ENCODE results near the gene RHCE. TPM values are rescaled to one million over a fixed set of nuclear protein-coding genes. Genes with fewer than 3 reads are reported as not detected.
"Not testable (repeated sequence)": the region's sequence is repeated elsewhere in the genome, so short reads cannot be mapped to it uniquely, and the experiment has no call there.

RHCE gene
- total and polyA plus RNA-seq, 2 of the 8 experiments (the other 6 are each of a cell fraction or from before 2014, with no cell fraction given), result 0.23 to 0.50 TPM

- H3K9me3 ChIP-seq (ENCODE audit: insufficient read depth in 2 of 2, low read depth in 1 of 2, low read length in 1 of 2); H3K27me3 ChIP-seq (replicated peaks in 1 of 4; ENCODE audit: control insufficient read depth in 3 of 4, extremely low read depth in 1 of 4, insufficient read depth in 3 of 4, low read length in 3 of 4); H3K4me3 ChIP-seq (ENCODE audit: extremely low read depth in 1 of 4, insufficient read depth in 2 of 4, low read depth in 3 of 4, low read length in 4 of 4); H3K79me2 ChIP-seq (ENCODE audit: control insufficient read depth in 1 of 2, insufficient read depth in 2 of 2, low read length in 2 of 2); H2AFZ ChIP-seq (ENCODE audit: low read length); H4K5ac ChIP-seq (ENCODE audit: insufficient read length, low read depth, low read length); H2BK120ac ChIP-seq (replicated peaks; ENCODE audit: low read depth, low read length); H3K27ac ChIP-seq (ENCODE audit: low read depth, low read length); H4K91ac ChIP-seq (replicated peaks; ENCODE audit: insufficient read length, low read length); H2BK12ac ChIP-seq (ENCODE audit: low read depth, low read length); H3K4ac ChIP-seq (replicated peaks; ENCODE audit: insufficient read length, low read depth, low read length); H3K56ac ChIP-seq (replicated peaks; ENCODE audit: insufficient read length, low read depth, low read length); H2BK20ac ChIP-seq (ENCODE audit: low read length); H2BK5ac ChIP-seq (ENCODE audit: low read depth, low read length); DNase-seq (ENCODE audit: low read depth in 1 of 2, low spot score in 2 of 2); H3K79me1 ChIP-seq (ENCODE audit: low read depth, low read length); H4K8ac ChIP-seq (ENCODE audit: extremely low read depth, insufficient read depth, low read length); H2AK5ac ChIP-seq (ENCODE audit: low read depth, low read length); H3K23ac ChIP-seq (ENCODE audit: insufficient read length); H3K14ac ChIP-seq (ENCODE audit: insufficient read length); FAIRE-seq; H3K23me2 ChIP-seq (ENCODE audit: low read depth, low read length); H2BK15ac ChIP-seq (ENCODE audit: low read length); H4K20me1 ChIP-seq (replicated peaks in 1 of 2; ENCODE audit: control insufficient read depth in 1 of 2, insufficient read depth in 2 of 2, low read length in 2 of 2); POLR2A ChIA-PET (ENCODE audit: partially characterized antibody); H3K4me2 ChIP-seq (ENCODE audit: insufficient read depth in 1 of 2, low read depth in 2 of 2, low read length in 2 of 2); H3K18ac ChIP-seq (ENCODE audit: extremely low read depth, low read length); H3K4me1 ChIP-seq (replicated peaks in 1 of 4; ENCODE audit: control insufficient read depth in 3 of 4, insufficient read depth in 4 of 4, low read length in 3 of 4); H3K9ac ChIP-seq (replicated peaks in 1 of 4; ENCODE audit: extremely low read depth in 1 of 4, low read depth in 3 of 4, low read length in 3 of 4); H3K36me3 ChIP-seq (ENCODE audit: control insufficient read depth in 2 of 4, insufficient read depth in 4 of 4, low read length in 3 of 4): not testable (repeated sequence)
- WGBS, 2 experiments (ENCODE audit: extremely low coverage in 1 of 2, insufficient coverage in 1 of 2, insufficient read length in 1 of 2, insufficient replicate concordance in 2 of 2, low coverage in 1 of 2, low lambda C conversion rate in 2 of 2, missing lambda C conversion rate in 1 of 2), result 100% methylated on average over 1 of the region's 6 CpGs; no CpG with 5 or more reads in 1 of the 2 experiments
- CTCF ChIA-PET (ENCODE audit: partially characterized antibody), result interaction anchor here (1.0 kb wide), 1 partner anchor 109 kb away, joined by 6 read pairs; no protein-coding TSS in a partner anchor
Measured at GRCh38 chr1:25414157-25414556, 6.5 kb downstream of the RHCE start.

- H3K79me2 ChIP-seq (ENCODE audit: control insufficient read depth in 1 of 2, insufficient read depth in 2 of 2, low read length in 2 of 2); H3K9me3 ChIP-seq (ENCODE audit: insufficient read depth in 2 of 2, low read depth in 1 of 2, low read length in 1 of 2); H3K4me3 ChIP-seq (ENCODE audit: extremely low read depth in 1 of 4, insufficient read depth in 2 of 4, low read depth in 3 of 4, low read length in 4 of 4); FAIRE-seq; H3K56ac ChIP-seq (replicated peaks; ENCODE audit: insufficient read length, low read depth, low read length); H2BK5ac ChIP-seq (ENCODE audit: low read depth, low read length); H4K8ac ChIP-seq (ENCODE audit: extremely low read depth, insufficient read depth, low read length); H2BK120ac ChIP-seq (replicated peaks; ENCODE audit: low read depth, low read length); H3K36me3 ChIP-seq (ENCODE audit: control insufficient read depth in 2 of 4, insufficient read depth in 4 of 4, low read length in 3 of 4); H3K23ac ChIP-seq (ENCODE audit: insufficient read length); H3K27me3 ChIP-seq (replicated peaks in 1 of 4; ENCODE audit: control insufficient read depth in 3 of 4, extremely low read depth in 1 of 4, insufficient read depth in 3 of 4, low read length in 3 of 4); H3K18ac ChIP-seq (ENCODE audit: extremely low read depth, low read length); H2BK15ac ChIP-seq (ENCODE audit: low read length); H2BK20ac ChIP-seq (ENCODE audit: low read length); H3K4me2 ChIP-seq (ENCODE audit: insufficient read depth in 1 of 2, low read depth in 2 of 2, low read length in 2 of 2); H3K23me2 ChIP-seq (ENCODE audit: low read depth, low read length); H2BK12ac ChIP-seq (ENCODE audit: low read depth, low read length); H4K91ac ChIP-seq (replicated peaks; ENCODE audit: insufficient read length, low read length); H2AFZ ChIP-seq (ENCODE audit: low read length); H3K14ac ChIP-seq (ENCODE audit: insufficient read length); H3K4ac ChIP-seq (replicated peaks; ENCODE audit: insufficient read length, low read depth, low read length); H4K20me1 ChIP-seq (replicated peaks in 1 of 2; ENCODE audit: control insufficient read depth in 1 of 2, insufficient read depth in 2 of 2, low read length in 2 of 2); H3K79me1 ChIP-seq (ENCODE audit: low read depth, low read length); H2AK5ac ChIP-seq (ENCODE audit: low read depth, low read length); H3K27ac ChIP-seq (ENCODE audit: low read depth, low read length); H4K5ac ChIP-seq (ENCODE audit: insufficient read length, low read depth, low read length); H3K9ac ChIP-seq (replicated peaks in 1 of 4; ENCODE audit: extremely low read depth in 1 of 4, low read depth in 3 of 4, low read length in 3 of 4); H3K4me1 ChIP-seq (replicated peaks in 1 of 4; ENCODE audit: control insufficient read depth in 3 of 4, insufficient read depth in 4 of 4, low read length in 3 of 4); POLR2A ChIA-PET (ENCODE audit: partially characterized antibody); DNase-seq (ENCODE audit: low read depth in 1 of 2, low spot score in 2 of 2): not testable (repeated sequence)
- 94% methylated on average over 10 of the region's 14 CpGs; no CpG with 5 or more reads in 1 of the 2 experiments for WGBS, 2 experiments (ENCODE audit: extremely low coverage in 1 of 2, insufficient coverage in 1 of 2, insufficient read length in 1 of 2, insufficient replicate concordance in 2 of 2, low coverage in 1 of 2, low lambda C conversion rate in 2 of 2, missing lambda C conversion rate in 1 of 2)
- CTCF ChIA-PET (ENCODE audit: partially characterized antibody), result interaction anchor here (1.1 kb wide), 1 partner anchor 74 kb away, joined by 3 read pairs; no protein-coding TSS in a partner anchor
Measured at GRCh38 chr1:25412872-25413623, 7.6 kb downstream of the RHCE start.

Measured in H1 (cell line).